Keratinocyte (primary cell): ENCODE measurements around the gene ANAPC15. TPM values are rescaled to one million over a fixed set of nuclear protein-coding genes. Genes with fewer than 3 reads are reported as not detected.
"Not testable (repeated sequence)": the region's sequence is repeated elsewhere in the genome, so short reads cannot be mapped to it uniquely, and the experiment has no call there.

Experiments
- DNase-seq: peaks from one replicate; pipeline ENCODE4 v3.0.0-alpha.2; 2011; ENCODE audit warnings: low read depth, missing footprints, low spot score
- FAIRE-seq: peaks from 2 replicates; lab custom pipeline; 2011; peaks lifted over from hg19 to GRCh38; lab: Jason Lieb, UNC
- H2AFZ ChIP-seq: 2 replicates; pipeline ENCODE4 v1.6.0; 2012; ENCODE audit warnings: low read length, control low read depth, inconsistent platforms; ENCODE audit not compliant: control insufficient read depth
- H3K27ac ChIP-seq: 2 replicates; pipeline ENCODE4 v1.5.1; 2011; ENCODE audit warnings: low read length; ENCODE audit not compliant: control insufficient read depth, insufficient read depth
- H3K27me3 ChIP-seq: 3 replicates; pipeline ENCODE4 v1.6.0; 2011; ENCODE audit warnings: low read length; ENCODE audit not compliant: control insufficient read depth, insufficient read depth; ENCODE audit errors: extremely low read depth
- H3K36me3 ChIP-seq, 2 experiments: 2 replicates in 1 of 2; 3 replicates in 1 of 2; pipeline ENCODE4 v1.5.1; 2011; ENCODE audit warnings: low read length in 2 of 2, mild to moderate bottlenecking in 1 of 2; ENCODE audit not compliant: control insufficient read depth in 2 of 2, insufficient read depth in 2 of 2; ENCODE audit errors: extremely low read depth in 1 of 2
- H3K4me1 ChIP-seq: 3 replicates; pipeline ENCODE4 v1.5.1; 2011; ENCODE audit warnings: low read length; ENCODE audit not compliant: control insufficient read depth, insufficient read depth; ENCODE audit errors: extremely low read depth
- H3K4me2 ChIP-seq: 3 replicates; pipeline ENCODE4 v1.6.0; 2011; ENCODE audit warnings: low read depth, low read length; ENCODE audit not compliant: control insufficient read depth, insufficient read depth; ENCODE audit errors: extremely low read depth
- H3K4me3 ChIP-seq, 3 experiments: fragments of 200-600 bp in 1 of 3; sonication (generic) in 1 of 3; 2 replicates in 2 of 3; 3 replicates in 1 of 3; pipeline ENCODE4 v1.5.1; 2011 to 2016; ENCODE audit warnings: low read length in 3 of 3, mild to moderate bottlenecking in 3 of 3, control low read depth in 2 of 3, inconsistent platforms in 1 of 3, low read depth in 1 of 3, mixed read lengths in 1 of 3, mixed run types in 1 of 3, moderate library complexity in 1 of 3; ENCODE audit not compliant: control insufficient read depth in 2 of 3, insufficient read depth in 2 of 3; ENCODE audit errors: extremely low read depth in 1 of 3
- H3K79me2 ChIP-seq: 2 replicates; pipeline ENCODE4 v1.6.0; 2012; ENCODE audit warnings: low read length; ENCODE audit not compliant: control insufficient read depth, insufficient read depth
- H3K9ac ChIP-seq: 3 replicates; pipeline ENCODE4 v1.6.0; 2011; ENCODE audit warnings: low read length; ENCODE audit not compliant: control insufficient read depth, insufficient read depth; ENCODE audit errors: extremely low read depth
- H3K9me1 ChIP-seq: 3 replicates; pipeline ENCODE4 v1.6.0; 2011; ENCODE audit warnings: low read length; ENCODE audit not compliant: control insufficient read depth, insufficient read depth; ENCODE audit errors: extremely low read depth
- H3K9me3 ChIP-seq: 2 replicates; pipeline ENCODE4 v1.5.1; 2012; ENCODE audit warnings: low read depth, low read length; ENCODE audit not compliant: control insufficient read depth
- H4K20me1 ChIP-seq: 3 replicates; pipeline ENCODE4 v1.6.0; 2011; ENCODE audit warnings: low read length; ENCODE audit not compliant: control insufficient read depth, insufficient read depth; ENCODE audit errors: extremely low read depth
- EZH2 ChIP-seq: IDR thresholded peaks from one replicate; pipeline ENCODE4 v1.6.1; 2012; ENCODE audit warnings: inconsistent platforms, mild to moderate bottlenecking, low read length, moderate library complexity
- dilution Hi-C: fragments of 300-500 bp; cut with MboI; formaldehyde crosslinking; loops from one replicate; pipeline ENCODE4 v1.7.0; 2020; ENCODE audit warnings: low sequenced_read_pairs; ENCODE audit not compliant: extremely low pct_ligation_motif_present
- polyA plus RNA-seq, 5 experiments: library from polyadenylated mRNA; depleted of rRNA in 3 of 5; stranded (reverse) in 3 of 5; stranded (forward) in 1 of 5; unstranded in 1 of 5; fragments of >200 nt; gene quantifications; 1 replicate in 1 of 5; 2 replicates in 3 of 5; 3 replicates in 1 of 5; pipeline versions ENCODE4 v1.2.1 to v1.2.3, GENCODE V29; 2011 to 2012; ENCODE audit warnings: missing spikeins in 2 of 5, low read depth in 1 of 5, low replicate concordance in 1 of 5
- TF ChIP-seq, protein P1 (sequence below), 3 experiments: IDR thresholded peaks in 1 of 3; conservative IDR thresholded peaks in 1 of 3; optimal IDR thresholded peaks in 1 of 3; 2 replicates in 2 of 3; 3 replicates in 1 of 3; pipeline versions ENCODE3 to v1.5.1; 2011; ENCODE audit warnings: low read length in 3 of 3, mild to moderate bottlenecking in 3 of 3, moderate library complexity in 2 of 3, control low read depth in 1 of 3, inconsistent platforms in 1 of 3; ENCODE audit not compliant: insufficient read depth in 2 of 3; ENCODE audit errors: extremely low read depth in 1 of 3

Gene ANAPC15
- polyA plus RNA-seq, 1 donor (not counting 4 experiments of a cell fraction or from before 2014, with no cell fraction given) = 70.9 TPM

DNA sequence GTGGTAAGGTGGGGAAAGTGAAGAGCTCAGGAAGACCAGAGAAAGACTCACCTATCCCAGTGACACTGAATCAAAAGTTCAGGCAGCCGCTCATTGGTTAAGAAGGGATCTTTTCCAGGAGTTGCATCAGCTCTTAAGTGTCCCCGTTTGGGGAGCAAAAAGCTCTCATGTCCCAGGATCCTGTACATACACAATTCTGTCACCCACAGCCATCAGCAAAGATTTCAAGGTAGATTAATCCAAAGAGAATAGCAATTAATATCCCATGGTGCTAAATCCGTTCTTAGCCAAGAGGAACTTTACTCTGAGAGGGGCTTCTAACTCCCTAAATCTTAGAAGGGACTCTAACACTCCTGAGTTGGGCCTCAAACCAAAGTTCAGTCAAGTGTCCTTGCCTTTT, 42.3 kb upstream of the ANAPC15 start:
- Histone ChIP-seq H3K27me3 (no peaks in the 10 kb centered on the region), H3K4me1 (peaks cover 7% of the 10 kb centered on the region), H3K9me1 (no peaks in the 10 kb centered on the region), H4K20me1 (no peaks in the 10 kb centered on the region), H3K4me3 (no peak overlapping the region), H3K9ac (no peak overlapping the region), H2AFZ (no peak overlapping the region), H3K4me2 (no peak overlapping the region), H3K36me3 (no peaks in the 10 kb centered on the region), H3K79me2 (peaks cover 12% of the 10 kb centered on the region), H3K27ac (no peak overlapping the region), H3K9me3 (no peaks in the 10 kb centered on the region)
- dilution Hi-C loops = no loop called here
- DNase-seq (no peak), FAIRE-seq (no peak)
- TF ChIP-seq EZH2 = no peak
- TF ChIP-seq, protein P1, sequence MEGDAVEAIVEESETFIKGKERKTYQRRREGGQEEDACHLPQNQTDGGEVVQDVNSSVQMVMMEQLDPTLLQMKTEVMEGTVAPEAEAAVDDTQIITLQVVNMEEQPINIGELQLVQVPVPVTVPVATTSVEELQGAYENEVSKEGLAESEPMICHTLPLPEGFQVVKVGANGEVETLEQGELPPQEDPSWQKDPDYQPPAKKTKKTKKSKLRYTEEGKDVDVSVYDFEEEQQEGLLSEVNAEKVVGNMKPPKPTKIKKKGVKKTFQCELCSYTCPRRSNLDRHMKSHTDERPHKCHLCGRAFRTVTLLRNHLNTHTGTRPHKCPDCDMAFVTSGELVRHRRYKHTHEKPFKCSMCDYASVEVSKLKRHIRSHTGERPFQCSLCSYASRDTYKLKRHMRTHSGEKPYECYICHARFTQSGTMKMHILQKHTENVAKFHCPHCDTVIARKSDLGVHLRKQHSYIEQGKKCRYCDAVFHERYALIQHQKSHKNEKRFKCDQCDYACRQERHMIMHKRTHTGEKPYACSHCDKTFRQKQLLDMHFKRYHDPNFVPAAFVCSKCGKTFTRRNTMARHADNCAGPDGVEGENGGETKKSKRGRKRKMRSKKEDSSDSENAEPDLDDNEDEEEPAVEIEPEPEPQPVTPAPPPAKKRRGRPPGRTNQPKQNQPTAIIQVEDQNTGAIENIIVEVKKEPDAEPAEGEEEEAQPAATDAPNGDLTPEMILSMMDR (optimal IDR thresholded peaks at IDR 0.05 in 1 of 3, IDR thresholded peaks at IDR 0.05 in 1 of 3, conservative IDR thresholded peaks at IDR 0.05 in 1 of 3; ENCODE audit: extremely low read depth in 1 of 3, insufficient read depth in 2 of 3, low read length in 3 of 3) = no peak

DNA sequence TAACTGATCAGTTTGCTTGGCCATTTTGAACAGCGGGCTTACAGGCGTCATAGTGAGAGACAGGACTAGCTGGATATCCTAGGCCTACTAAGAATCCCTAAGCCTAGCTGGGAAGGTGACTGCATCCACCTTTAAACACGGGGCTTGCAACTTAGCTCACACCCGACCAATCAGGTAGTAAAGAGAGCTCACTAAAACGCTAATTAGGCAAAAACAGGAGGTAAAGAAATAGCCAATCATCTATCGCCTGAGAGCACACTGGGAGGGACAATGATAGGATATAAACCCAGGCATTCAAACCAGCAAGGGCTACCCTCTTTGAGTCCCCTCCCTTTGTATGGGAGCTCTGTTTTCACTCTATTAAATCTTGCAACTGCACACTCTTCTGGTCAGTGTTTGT, 41.4 kb upstream of the ANAPC15 start:
- H3K79me2 ChIP-seq = peaks cover 15% of the 10 kb centered on the region
- H3K27ac ChIP-seq, H3K4me1 ChIP-seq, H3K9ac ChIP-seq, dilution Hi-C loops, H3K9me3 ChIP-seq, H3K27me3 ChIP-seq, H4K20me1 ChIP-seq, H3K9me1 ChIP-seq, DNase-seq, H2AFZ ChIP-seq, H3K4me2 ChIP-seq, FAIRE-seq, H3K36me3 ChIP-seq, H3K4me3 ChIP-seq: not testable (repeated sequence)

DNA sequence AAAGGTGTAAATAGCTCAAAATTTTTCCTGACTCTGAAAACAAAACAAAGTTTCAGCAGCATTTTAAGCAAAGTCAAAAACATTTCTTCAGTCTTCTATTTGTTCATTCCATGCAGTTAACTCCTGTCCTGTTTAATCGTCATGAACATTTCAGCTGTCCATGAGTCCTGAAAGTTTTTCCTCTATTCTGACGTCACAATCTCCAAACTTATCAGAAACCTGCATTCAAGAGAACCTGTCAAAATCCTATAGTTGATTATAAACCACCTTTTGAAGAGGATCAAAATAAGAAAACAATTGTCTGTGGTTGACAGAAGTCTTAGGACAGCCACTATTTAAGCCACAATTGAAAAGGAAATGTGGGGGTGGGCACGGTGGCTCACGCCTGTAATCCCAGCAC, 38.4 kb upstream of the ANAPC15 start:
- no peak for FAIRE-seq
- H3K4me2 ChIP-seq = peak overlapping the region; percentile 71
- DNase-seq = no peak
- peak overlapping the region; percentile 49 to 86 (median 80) for H3K4me3 ChIP-seq
- no peak overlapping the region for H2AFZ ChIP-seq
- H3K9me3 ChIP-seq = no peaks in the 10 kb centered on the region
- H3K9ac ChIP-seq = peak overlapping the region; percentile 83
- H3K4me1 ChIP-seq = peaks cover 7% of the 10 kb centered on the region
- H4K20me1 ChIP-seq = no peaks in the 10 kb centered on the region
- no peaks in the 10 kb centered on the region for H3K27me3 ChIP-seq
- peaks cover 15% of the 10 kb centered on the region for H3K79me2 ChIP-seq
- no peaks in the 10 kb centered on the region for H3K9me1 ChIP-seq
- TF ChIP-seq EZH2 = no peak
- TF ChIP-seq, protein P1 (optimal IDR thresholded peaks at IDR 0.05 in 1 of 3, IDR thresholded peaks at IDR 0.05 in 1 of 3, conservative IDR thresholded peaks at IDR 0.05 in 1 of 3; ENCODE audit: extremely low read depth in 1 of 3, insufficient read depth in 2 of 3, low read length in 3 of 3) = no peak
- dilution Hi-C loops = no loop called here
- H3K36me3 ChIP-seq = peaks cover 8 to 14% of the 10 kb centered on the region in 2 experiments
- no peak overlapping the region for H3K27ac ChIP-seq
